Endothelial cell of umbilical vein (primary cell): ENCODE measurements around the gene MSH3. TPM values are rescaled to one million over a fixed set of nuclear protein-coding genes. Genes with fewer than 3 reads are reported as not detected.

Source experiments
- BruUV-seq: library from RNA; stranded (reverse); fragments of 400-500 nt; replicated peaks from 2 replicates; lab custom pipeline; 2021; lab: Mats Ljungman, UMichigan
- CTCF ChIA-PET: fragments of 300-600, 350-600 bp; sonication (Branson Sonifier 250); formaldehyde crosslinking; loops from one replicate; lab custom pipeline; 2021; ENCODE audit warnings: antibody characterized with exemption, inconsistent platforms; lab: Charles Lee
- POLR2A ChIA-PET: fragments of 300-600, 350-600 bp; sonication (Branson Sonifier 250); formaldehyde crosslinking; loops from one replicate; lab custom pipeline; 2021; ENCODE audit warnings: antibody characterized with exemption, inconsistent platforms; lab: Charles Lee
- DNase-seq: peaks from one replicate; pipeline ENCODE4 v3.0.0-alpha.2; 2011; ENCODE audit warnings: low read depth, low spot score
- FAIRE-seq: peaks from 2 replicates; lab custom pipeline; 2011; peaks lifted over from hg19 to GRCh38; lab: Jason Lieb, UNC
- H2AFZ ChIP-seq: 2 replicates; pipeline ENCODE4 v1.6.0; 2012; ENCODE audit warnings: low read depth, low read length, control low read depth, inconsistent platforms
- H3K27ac ChIP-seq: 2 replicates; pipeline ENCODE4 v1.5.1; 2011; ENCODE audit warnings: low read depth, mild to moderate bottlenecking, control low read depth, low read length, moderate library complexity; ENCODE audit not compliant: insufficient read depth
- H3K27me3 ChIP-seq, 2 experiments: 2 replicates each; pipeline versions ENCODE4 v1.6.0 to v1.6.1; 2011; ENCODE audit warnings: low read length in 2 of 2, mixed read lengths in 1 of 2; ENCODE audit not compliant: control insufficient read depth in 2 of 2, insufficient read depth in 2 of 2
- H3K36me3 ChIP-seq, 2 experiments: 2 replicates in 1 of 2; 3 replicates in 1 of 2; pipeline ENCODE4 v1.5.1; 2011; ENCODE audit warnings: low read length in 2 of 2, mild to moderate bottlenecking in 1 of 2, moderate library complexity in 1 of 2; ENCODE audit not compliant: control insufficient read depth in 2 of 2, insufficient read depth in 2 of 2; ENCODE audit errors: extremely low read depth in 1 of 2
- H3K4me1 ChIP-seq: 3 replicates; pipeline ENCODE4 v1.5.1; 2011; ENCODE audit warnings: mild to moderate bottlenecking, low read length; ENCODE audit not compliant: control insufficient read depth, insufficient read depth; ENCODE audit errors: extremely low read depth
- H3K4me2 ChIP-seq: 2 replicates; pipeline ENCODE4 v1.6.1; 2011; ENCODE audit warnings: low read length, control low read depth, mixed read lengths; ENCODE audit not compliant: insufficient read depth
- H3K4me3 ChIP-seq, 3 experiments: fragments of 200-600 bp in 1 of 3; sonication (generic), shearing (Covaris generic) in 1 of 3; replicated peaks in 1 of 3; 2 replicates each; pipeline ENCODE4 v1.5.1; 2011 to 2016; ENCODE audit warnings: control low read depth in 3 of 3, low read length in 3 of 3, mild to moderate bottlenecking in 2 of 3, inconsistent platforms in 1 of 3, low read depth in 1 of 3, moderate library complexity in 1 of 3; ENCODE audit not compliant: insufficient read depth in 1 of 3
- H3K79me2 ChIP-seq: 2 replicates; pipeline ENCODE4 v1.6.0; 2012; ENCODE audit warnings: low read length, inconsistent platforms; ENCODE audit not compliant: control insufficient read depth, insufficient read depth
- H3K9ac ChIP-seq: replicated peaks from 2 replicates; pipeline ENCODE3; 2011; ENCODE audit warnings: low read length, control low read depth; ENCODE audit not compliant: insufficient read depth; ENCODE audit errors: extremely low read depth
- H3K9me1 ChIP-seq: replicated peaks from 3 replicates; pipeline ENCODE4 v1.6.0; 2011; ENCODE audit warnings: mild to moderate bottlenecking, low read length; ENCODE audit not compliant: control insufficient read depth, insufficient read depth; ENCODE audit errors: extremely low read depth
- H3K9me3 ChIP-seq: replicated peaks from 2 replicates; pipeline ENCODE4 v1.5.1; 2012; ENCODE audit warnings: low read length, inconsistent platforms; ENCODE audit not compliant: control insufficient read depth, insufficient read depth
- H4K20me1 ChIP-seq: replicated peaks from 2 replicates; pipeline ENCODE3; 2011; ENCODE audit warnings: mild to moderate bottlenecking, low read length; ENCODE audit not compliant: control insufficient read depth, insufficient read depth; ENCODE audit errors: extremely low read depth
- EZH2 ChIP-seq: IDR thresholded peaks from 2 replicates; pipeline ENCODE4 v1.6.1; 2012; ENCODE audit warnings: borderline replicate concordance, low read depth, mild to moderate bottlenecking, moderate library complexity, low read length, inconsistent platforms; ENCODE audit not compliant: severe bottlenecking
- FOS ChIP-seq: IDR thresholded peaks from 2 replicates; pipeline ENCODE4 v1.6.1; 2011; ENCODE audit warnings: mild to moderate bottlenecking, low read length, moderate library complexity, borderline replicate concordance; ENCODE audit not compliant: insufficient read depth
- GATA2 ChIP-seq: IDR thresholded peaks from 2 replicates; pipeline ENCODE4 v1.7.0; 2011; ENCODE audit warnings: low read depth, mild to moderate bottlenecking, moderate library complexity, mixed read lengths, low read length; ENCODE audit not compliant: insufficient read length, insufficient read depth
- JUN ChIP-seq: IDR thresholded peaks from 2 replicates; pipeline ENCODE4 v1.6.1; 2011; ENCODE audit warnings: borderline replicate concordance, low read depth; ENCODE audit not compliant: insufficient read length, insufficient read depth
- MAX ChIP-seq: IDR thresholded peaks from 2 replicates; pipeline ENCODE4 v1.6.1; 2011; ENCODE audit not compliant: insufficient read depth, insufficient read length
- MYC ChIP-seq: IDR thresholded peaks from one replicate; pipeline ENCODE4 v1.6.1; 2011; ENCODE audit warnings: mild to moderate bottlenecking, low read depth, low read length
- POLR2A ChIP-seq: IDR thresholded peaks from 2 replicates; pipeline ENCODE4 v1.6.1; 2012; ENCODE audit warnings: low read depth, mild to moderate bottlenecking, control low read depth, low read length
- POLR2AphosphoS5 ChIP-seq: IDR thresholded peaks from 2 replicates; pipeline ENCODE4 v1.6.1; 2012; ENCODE audit warnings: low read depth, mild to moderate bottlenecking, control low read depth, low read length, moderate library complexity; ENCODE audit not compliant: insufficient read depth
- dilution Hi-C: fragments of 300-500 bp; cut with MboI; formaldehyde crosslinking; loops from one replicate; pipeline ENCODE4 v1.15.0; 2019; ENCODE audit warnings: low sequenced_read_pairs; ENCODE audit not compliant: extremely low pct_ligation_motif_present
- intact Hi-C: fragments of 100-400 bp; cut with micrococcal nuclease; formaldehyde crosslinking; loops from one replicate; pipeline ENCODE4 v1.10.0; 2022
- polyA plus RNA-seq, 4 experiments: library from polyadenylated mRNA; depleted of rRNA in 3 of 4; stranded (reverse) in 3 of 4; unstranded in 1 of 4; fragments of >200 nt; gene quantifications; 2 replicates each; pipeline versions ENCODE4 v1.2.1 to v1.2.3, GENCODE V29; 2011 to 2012; ENCODE audit warnings: missing spikeins in 1 of 4
- total RNA-seq: library from RNA; stranded (reverse); gene quantifications from 2 replicates; pipeline ENCODE4 v1.2.3, GENCODE V29; 2021
- TF ChIP-seq, protein P1 (sequence below), 2 donors: IDR thresholded peaks; 1 replicate in 1 of 2; 2 replicates in 1 of 2; pipeline ENCODE4 v1.5.1; 2011; ENCODE audit warnings: low read length in 2 of 2, mild to moderate bottlenecking in 2 of 2, moderate library complexity in 2 of 2, control low read depth in 1 of 2, inconsistent platforms in 1 of 2, low read depth in 1 of 2; ENCODE audit not compliant: insufficient read depth in 1 of 2; ENCODE audit errors: extremely low read depth in 1 of 2

The MSH3 gene
- total and polyA plus RNA-seq, 2 donors (not counting 3 experiments of a cell fraction or from before 2014, with no cell fraction given): 2.0 to 13.0 TPM

DNA sequence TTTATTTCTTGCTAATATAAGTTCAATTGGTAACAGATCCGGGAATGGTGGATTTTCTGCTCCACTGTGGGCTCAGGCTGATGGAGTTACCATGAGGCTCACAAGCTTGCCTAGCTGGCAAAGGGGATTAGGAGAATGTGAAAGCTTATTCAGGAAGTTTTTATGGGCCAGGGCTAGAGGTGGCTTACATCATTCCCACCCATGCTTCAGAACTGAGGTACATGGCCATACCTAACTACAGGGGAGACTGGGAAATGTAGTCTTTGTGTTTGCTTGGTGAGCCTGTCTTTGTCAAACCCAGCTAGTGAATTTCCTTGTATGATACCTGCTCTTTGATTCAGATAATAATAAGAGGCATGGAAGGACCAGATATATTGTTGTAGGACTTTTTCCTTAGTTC is 106.2 kb downstream of the MSH3 start:
- POLR2A ChIA-PET: no interaction called here
- H3K27me3 ChIP-seq: no peaks in the 10 kb centered on the region
- FAIRE-seq: no peak
- CTCF ChIA-PET: no interaction called here
- no peak overlapping the region for H3K4me2 ChIP-seq
- H3K9me3 ChIP-seq: no peaks in the 10 kb centered on the region
- no TSS peak for BruUV-seq
- TF ChIP-seq POLR2AphosphoS5: no peak
- TF ChIP-seq POLR2A: no peak
- no peak for TF ChIP-seq EZH2
- TF ChIP-seq FOS: no peak
- TF ChIP-seq JUN: no peak
- no peak for TF ChIP-seq MYC
- no peak for TF ChIP-seq MAX
- TF ChIP-seq, protein P1, sequence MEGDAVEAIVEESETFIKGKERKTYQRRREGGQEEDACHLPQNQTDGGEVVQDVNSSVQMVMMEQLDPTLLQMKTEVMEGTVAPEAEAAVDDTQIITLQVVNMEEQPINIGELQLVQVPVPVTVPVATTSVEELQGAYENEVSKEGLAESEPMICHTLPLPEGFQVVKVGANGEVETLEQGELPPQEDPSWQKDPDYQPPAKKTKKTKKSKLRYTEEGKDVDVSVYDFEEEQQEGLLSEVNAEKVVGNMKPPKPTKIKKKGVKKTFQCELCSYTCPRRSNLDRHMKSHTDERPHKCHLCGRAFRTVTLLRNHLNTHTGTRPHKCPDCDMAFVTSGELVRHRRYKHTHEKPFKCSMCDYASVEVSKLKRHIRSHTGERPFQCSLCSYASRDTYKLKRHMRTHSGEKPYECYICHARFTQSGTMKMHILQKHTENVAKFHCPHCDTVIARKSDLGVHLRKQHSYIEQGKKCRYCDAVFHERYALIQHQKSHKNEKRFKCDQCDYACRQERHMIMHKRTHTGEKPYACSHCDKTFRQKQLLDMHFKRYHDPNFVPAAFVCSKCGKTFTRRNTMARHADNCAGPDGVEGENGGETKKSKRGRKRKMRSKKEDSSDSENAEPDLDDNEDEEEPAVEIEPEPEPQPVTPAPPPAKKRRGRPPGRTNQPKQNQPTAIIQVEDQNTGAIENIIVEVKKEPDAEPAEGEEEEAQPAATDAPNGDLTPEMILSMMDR (IDR thresholded peaks at IDR 0.05; ENCODE audit: extremely low read depth in 1 of 2, insufficient read depth in 1 of 2, low read depth in 1 of 2, low read length in 2 of 2): no peak
- no peak for TF ChIP-seq GATA2
- no peaks in the 10 kb centered on the region for H3K4me1 ChIP-seq
- no peaks in the 10 kb centered on the region for H3K9me1 ChIP-seq
- no peak overlapping the region for H3K27ac ChIP-seq
- no peak overlapping the region for H3K4me3 ChIP-seq
- H3K9ac ChIP-seq: no peak overlapping the region
- intact Hi-C loops: no loop called here
- H4K20me1 ChIP-seq: no peaks in the 10 kb centered on the region
- no peaks in the 10 kb centered on the region for H3K36me3 ChIP-seq
- no peaks in the 10 kb centered on the region for H3K79me2 ChIP-seq
- no peak for DNase-seq
- no peak overlapping the region for H2AFZ ChIP-seq
- dilution Hi-C loops: no loop called here
